Measurements from ENCODE around the gene MMP14. TPM values are rescaled to one million over a fixed set of nuclear protein-coding genes. Genes with fewer than 3 reads are reported as not detected.
A peak's percentile ranks its signal among the peaks of the same experiment; 100 is the strongest.
"Not testable (repeated sequence)": the region's sequence is repeated elsewhere in the genome, so short reads cannot be mapped to it uniquely, and the experiment has no call there.

Gene MMP14
- total and polyA plus RNA-seq, 2 experiments from 2014 or later = 7.0 to 56.4 TPM

- Histone ChIP-seq H3K4me3 (peak overlapping the region; percentile 59), H3K4me2 (peak overlapping the region; percentile 84), H3K27ac (ENCODE audit: low read depth) (no peak overlapping the region), H3K36me3 (ENCODE audit: insufficient read depth) (no peaks in the 10 kb centered on the region), H2AFZ (peak overlapping the region; percentile 89), H4K20me1 (replicated peaks; ENCODE audit: insufficient read depth) (no peaks in the 10 kb centered on the region), H3K79me2 (replicated peaks; ENCODE audit: insufficient read depth) (no peaks in the 10 kb centered on the region), H3K4me1 (ENCODE audit: insufficient read depth) (peaks cover 17% of the 10 kb centered on the region), H3K9me2 (ENCODE audit: insufficient read depth) (no peaks in the 10 kb centered on the region), H3F3A (replicated peaks; ENCODE audit: low read depth) (peaks cover 15% of the 10 kb centered on the region), H3K27me3 (ENCODE audit: insufficient read depth) (no peaks in the 10 kb centered on the region)
- Mint-ChIP-seq H3K27me3 (ENCODE audit: insufficient read depth, low read depth, poor library complexity) (peaks cover 4% of the 10 kb centered on the region), H3K27ac (peak overlapping the region; percentile 84), H3K4me1 (peaks cover 19% of the 10 kb centered on the region), H3K4me3 (peak overlapping the region; percentile 71), H3K36me3 (ENCODE audit: low read depth) (no peaks in the 10 kb centered on the region; the same call in 2 of the 3 replicates), H3K9me3 (no peaks in the 10 kb centered on the region; the same call in 2 of the 3 replicates)
- DNase-seq (ENCODE audit: low spot score) = peak; percentile 93
- ATAC-seq = peak; percentile 81
- TF ChIP-seq ETS1 (IDR thresholded peaks at IDR 0.05) (no peak), POLR2AphosphoS5 (IDR thresholded peaks at IDR 0.05; ENCODE audit: low read depth) (no peak), ZNF114 (CRISPR knock-in tag; IDR thresholded peaks at IDR 0.05) (no peak), CTCF (conservative IDR thresholded peaks at IDR 0.05; ENCODE audit: low read depth in 2 of 2) (peak; percentile 96 to 98)
Observed at GRCh38 chr14:22852940-22853767, 16.8 kb downstream of the MMP14 start.

- not testable (repeated sequence) for H3K27ac Mint-ChIP-seq; H3K9me2 ChIP-seq (ENCODE audit: insufficient read depth); H3K4me1 ChIP-seq (ENCODE audit: insufficient read depth); H3K4me3 Mint-ChIP-seq; H3K27me3 Mint-ChIP-seq (ENCODE audit: insufficient read depth, low read depth, poor library complexity); H3F3A ChIP-seq (replicated peaks; ENCODE audit: low read depth); H3K36me3 Mint-ChIP-seq (ENCODE audit: low read depth); H3K4me2 ChIP-seq; H3K27ac ChIP-seq (ENCODE audit: low read depth); DNase-seq (ENCODE audit: low spot score); H3K4me1 Mint-ChIP-seq; H3K4me3 ChIP-seq; H3K36me3 ChIP-seq (ENCODE audit: insufficient read depth); H3K79me2 ChIP-seq (replicated peaks; ENCODE audit: insufficient read depth); H3K9me3 Mint-ChIP-seq; H4K20me1 ChIP-seq (replicated peaks; ENCODE audit: insufficient read depth); ATAC-seq; H2AFZ ChIP-seq; H3K27me3 ChIP-seq (ENCODE audit: insufficient read depth)
Observed at GRCh38 chr14:22854296-22854695, 17.9 kb downstream of the MMP14 start.

All from GM23338 (cell line).